ENCODE data around the gene CCDC148.
A peak's percentile ranks its signal among the peaks of the same experiment; 100 is the strongest.
"Not testable (repeated sequence)": the region's sequence is repeated elsewhere in the genome, so short reads cannot be mapped to it uniquely, and the experiment has no call there.

CCDC148 gene

DNA sequence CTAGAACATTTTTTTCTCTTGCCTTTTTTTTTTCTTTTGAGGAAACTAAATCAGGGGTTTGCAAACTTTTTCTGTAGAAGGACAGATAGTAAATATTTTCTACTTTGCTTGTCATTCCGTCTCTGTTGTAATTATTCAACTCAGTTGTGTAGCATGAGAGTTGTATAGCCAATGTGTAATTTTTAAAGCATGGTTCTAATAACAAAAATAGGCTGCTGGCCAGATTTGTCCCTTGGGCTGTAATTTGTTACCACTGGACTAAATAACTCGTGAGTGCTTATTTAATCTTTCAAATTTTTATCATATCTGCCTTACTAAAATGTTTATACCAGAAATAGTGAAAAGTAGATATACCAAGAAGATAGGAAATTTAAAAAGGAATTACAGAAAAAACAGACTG, 43.0 kb downstream of the CCDC148 start:
- DNase-seq: no peak

DNA sequence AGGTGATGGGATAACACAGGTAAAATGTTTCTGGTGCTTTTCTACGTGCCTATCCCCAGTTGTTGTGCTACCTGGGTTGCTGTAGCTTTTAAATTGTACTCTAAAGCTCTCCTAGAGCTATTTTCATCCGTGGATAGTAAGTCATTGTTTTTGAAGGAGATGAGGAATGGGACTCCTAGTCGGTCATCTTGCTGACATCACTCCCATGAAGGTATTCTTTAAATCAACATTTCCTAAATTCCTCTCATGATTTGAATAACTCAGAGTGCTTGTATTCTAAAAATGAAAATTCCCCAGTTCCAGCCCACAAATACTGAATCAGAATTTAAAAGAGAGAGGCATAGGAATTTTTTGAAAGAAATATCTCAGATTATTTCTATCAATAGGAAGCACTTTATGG, 44.3 kb downstream of the CCDC148 start:
- no peak for DNase-seq

DNA sequence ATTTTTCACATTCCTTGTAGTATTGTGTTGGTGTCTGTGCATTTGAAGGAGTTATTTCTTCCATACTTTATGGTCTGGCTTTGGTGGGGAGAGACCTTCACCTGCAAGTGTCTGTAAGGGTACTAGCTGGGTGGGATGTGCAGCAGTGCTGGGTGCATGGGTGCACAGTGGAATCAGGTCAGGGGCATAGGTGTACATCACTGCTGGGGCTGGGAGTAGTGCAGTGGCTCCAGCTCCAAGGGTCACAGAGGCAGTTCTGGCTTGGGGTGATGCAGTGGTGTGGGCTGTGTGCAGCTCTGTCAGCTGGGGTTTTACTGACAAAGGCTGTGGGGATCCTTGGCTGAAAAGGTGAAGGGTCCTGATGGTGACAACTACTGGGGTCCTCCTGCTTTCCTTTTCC, 44.8 kb downstream of the CCDC148 start:
- no peak for DNase-seq

DNA sequence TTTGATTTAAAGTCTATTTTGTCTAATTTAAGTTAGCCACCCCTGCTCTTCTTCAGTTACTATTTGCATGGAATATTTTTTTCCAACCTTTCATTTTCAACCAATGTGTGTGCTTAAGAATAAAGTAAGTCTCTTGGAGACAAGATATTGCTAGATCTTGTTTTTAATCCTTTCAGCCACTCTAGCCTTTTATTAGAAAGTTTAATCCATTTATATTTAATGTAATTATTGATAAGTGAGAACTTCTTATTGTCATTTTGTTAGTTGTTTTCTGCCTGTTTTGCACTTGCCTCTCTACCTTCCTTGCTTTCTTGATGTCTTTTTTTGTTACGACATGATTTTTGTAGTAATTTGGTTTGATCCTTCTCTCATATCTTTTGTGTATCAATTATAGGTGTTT, 46.4 kb downstream of the CCDC148 start:
- no peak for DNase-seq

DNA sequence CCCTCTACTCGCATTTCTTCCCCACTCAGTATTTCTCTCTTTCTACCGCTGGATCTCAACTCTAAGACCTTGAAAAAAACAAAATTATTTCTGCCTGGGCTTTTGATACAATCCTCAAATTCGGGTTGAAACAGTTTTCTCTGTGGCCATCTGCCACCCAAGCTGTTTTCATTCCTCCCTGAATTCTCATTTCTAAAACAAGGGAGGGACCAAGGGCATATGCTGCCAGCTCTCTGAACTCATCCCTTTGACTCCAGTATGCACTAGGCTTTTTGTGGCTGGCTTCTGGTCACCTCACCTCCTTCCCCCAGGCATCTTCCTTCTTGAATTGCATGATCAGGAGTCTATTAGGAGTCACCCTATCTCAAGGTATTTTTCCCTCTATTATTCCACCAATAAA, 49.5 kb downstream of the CCDC148 start:
- no peak for DNase-seq

DNA sequence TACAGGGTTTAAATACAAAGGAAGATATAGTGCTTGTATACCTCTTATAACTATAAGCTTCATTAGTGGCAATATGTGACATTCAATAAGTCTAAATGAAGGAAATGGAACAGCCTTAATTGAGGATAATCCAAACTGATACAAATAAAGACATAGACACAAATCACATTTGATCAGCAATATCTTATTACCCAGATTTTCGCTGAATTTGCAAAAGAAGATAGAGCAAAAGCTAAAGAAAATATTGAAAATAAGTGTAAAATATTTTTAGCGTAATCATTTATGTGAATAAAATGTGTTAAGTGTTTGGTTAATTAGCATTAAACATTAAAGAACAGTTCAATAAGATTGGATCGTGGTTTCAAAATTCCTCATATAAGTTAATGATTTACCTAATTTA, 51.2 kb downstream of the CCDC148 start:
- no peak for DNase-seq

DNA sequence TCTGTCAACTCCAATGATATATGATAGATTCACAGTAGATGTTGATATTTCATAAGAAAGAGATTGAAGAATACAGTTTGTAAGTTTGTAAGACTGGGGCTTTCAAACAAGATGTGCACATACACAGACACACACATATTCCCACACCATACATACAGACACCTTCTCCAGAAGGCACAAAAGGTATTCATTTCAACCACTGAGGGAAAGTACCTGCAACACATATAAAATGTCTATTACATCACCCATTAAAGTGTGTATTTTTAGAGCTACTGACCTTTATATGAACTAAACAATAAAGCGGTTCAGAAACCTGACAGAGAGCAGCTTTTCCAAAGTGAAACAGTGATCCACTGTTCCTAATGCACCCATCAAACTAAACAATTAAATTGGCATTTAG, 53.3 kb downstream of the CCDC148 start:
- no peak for DNase-seq

DNA sequence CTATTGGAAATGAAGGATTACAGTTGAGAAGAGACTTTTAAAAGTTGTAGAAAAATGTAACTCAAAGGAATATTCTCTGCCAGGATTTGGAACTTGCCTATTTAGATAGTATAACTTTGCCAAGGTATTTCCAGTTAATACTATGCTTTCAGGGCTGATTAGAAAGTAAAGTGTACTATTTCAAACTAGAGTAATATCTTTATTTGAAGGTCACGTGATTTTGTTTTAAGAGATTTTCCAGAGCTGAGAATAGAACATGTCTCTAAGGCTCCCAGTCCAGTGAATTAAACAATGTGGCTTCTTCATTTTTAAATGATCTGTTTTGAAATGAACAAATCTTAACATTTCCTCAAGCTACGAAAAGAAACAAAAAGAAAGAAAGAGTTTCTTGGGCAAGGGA, 53.9 kb downstream of the CCDC148 start:
- DNase-seq: no peak

DNA sequence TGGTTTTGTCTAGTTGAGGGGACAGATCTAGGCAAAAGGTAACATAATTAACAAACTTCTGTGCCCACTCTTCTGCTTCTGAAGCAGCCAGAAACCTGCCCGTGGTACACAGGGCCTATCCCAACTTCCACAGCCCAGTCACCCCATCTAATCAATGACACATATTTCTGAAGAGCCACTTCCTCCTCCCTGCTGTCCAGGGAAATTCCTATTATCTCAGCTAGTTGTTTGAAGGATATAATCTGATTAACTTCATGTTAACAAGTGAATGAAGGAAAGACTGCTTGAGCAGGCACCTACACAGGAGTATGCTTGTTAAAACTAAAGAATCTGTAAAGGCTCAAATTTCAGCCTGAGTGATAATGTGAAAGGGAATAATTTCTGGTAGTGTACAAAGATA, 61.4 kb downstream of the CCDC148 start:
- no peak for DNase-seq

DNA sequence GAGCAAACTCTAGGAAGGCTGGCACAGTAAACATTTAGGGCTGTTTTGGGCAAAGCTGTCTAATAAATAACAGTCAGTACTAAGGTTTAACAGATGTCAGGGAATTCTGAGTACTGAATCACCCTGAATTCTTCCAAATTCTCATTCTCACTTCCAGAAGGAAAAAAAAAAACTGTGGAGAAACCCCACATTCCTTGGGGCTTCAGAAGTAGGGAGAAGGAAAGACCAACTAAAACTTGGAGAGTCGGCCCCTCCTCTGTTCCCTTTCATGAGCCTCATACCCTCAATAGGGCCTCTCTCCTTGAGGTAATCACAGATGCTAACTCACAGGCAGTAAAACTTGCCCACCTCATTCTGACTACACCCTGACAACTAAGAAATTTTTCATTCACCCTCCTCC, 62.1 kb downstream of the CCDC148 start:
- no peak for DNase-seq

DNA sequence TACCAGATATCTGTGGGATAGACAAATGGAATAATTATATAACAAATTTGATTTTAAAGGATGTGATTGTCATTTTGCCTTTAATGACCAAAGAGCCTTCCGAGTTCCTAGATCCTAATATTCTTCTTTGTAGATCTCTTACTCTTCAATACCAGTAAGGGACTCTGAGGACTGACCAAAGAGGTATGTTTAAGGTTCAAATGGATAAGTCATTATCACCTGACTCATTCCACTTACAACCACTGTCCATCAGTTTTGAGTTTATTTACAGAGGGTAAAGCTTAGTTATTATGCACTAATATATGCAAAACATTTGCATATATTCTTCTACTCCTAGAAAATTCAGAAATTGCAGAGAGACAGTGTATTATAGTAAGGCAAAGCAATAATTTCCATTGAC, 62.7 kb downstream of the CCDC148 start:
- DNase-seq: no peak

DNA sequence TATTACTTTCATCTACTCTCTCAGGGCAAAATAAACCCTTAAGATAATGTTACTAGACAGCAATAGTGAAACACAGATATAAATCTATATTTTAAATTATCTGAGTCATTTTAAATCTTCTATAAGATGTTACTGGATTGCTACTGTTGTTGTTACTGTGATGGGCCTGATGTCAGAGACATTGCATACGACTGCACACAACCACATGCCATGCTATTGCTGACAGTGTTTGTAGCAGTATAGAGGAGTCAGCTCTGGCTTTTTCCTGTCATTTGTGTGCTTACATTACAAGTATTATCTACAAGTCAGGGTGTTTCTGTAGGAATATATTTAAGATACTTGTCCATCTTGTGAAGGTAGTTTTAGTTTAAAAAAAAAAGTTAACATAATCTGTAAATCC, 63.9 kb downstream of the CCDC148 start:
- no peak for DNase-seq

DNA sequence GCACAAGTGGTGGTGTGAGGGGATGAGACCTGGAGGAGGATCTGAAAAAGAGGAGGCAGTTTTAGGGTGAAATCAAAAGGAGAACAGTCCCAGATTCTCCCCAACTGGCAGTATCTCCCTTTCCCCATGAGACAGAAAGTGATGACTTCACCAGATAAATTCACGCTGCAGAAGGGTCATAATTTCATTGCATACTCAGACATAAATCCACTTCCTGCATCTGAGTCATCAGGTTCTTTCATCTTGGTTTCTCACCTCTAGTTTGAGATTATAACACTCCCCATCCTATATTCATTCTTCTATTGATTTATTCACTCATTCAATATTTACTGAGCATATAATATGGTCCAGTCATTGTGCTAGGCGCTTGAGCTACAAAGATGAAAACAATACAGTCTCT, 64.7 kb downstream of the CCDC148 start:
- peak; percentile 18 for DNase-seq

DNA sequence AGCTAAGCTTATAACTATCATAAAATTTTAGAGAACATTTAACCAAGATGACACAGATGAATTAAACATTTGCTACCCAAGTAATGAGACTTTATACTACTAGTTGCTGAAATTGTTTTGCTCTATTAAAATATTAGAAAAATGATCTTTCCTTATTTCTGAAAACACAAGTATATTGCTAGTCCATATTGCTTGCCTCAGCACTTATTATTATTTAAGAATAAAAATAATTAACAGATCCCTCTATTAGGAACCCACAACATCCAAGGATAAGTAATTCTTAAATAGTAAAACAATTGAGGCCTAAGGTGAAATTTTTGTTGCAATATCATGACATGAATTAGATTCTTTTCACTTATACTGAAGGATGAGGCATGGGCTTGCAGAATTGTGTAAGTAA, 65.2 kb downstream of the CCDC148 start:
- no peak for DNase-seq

DNA sequence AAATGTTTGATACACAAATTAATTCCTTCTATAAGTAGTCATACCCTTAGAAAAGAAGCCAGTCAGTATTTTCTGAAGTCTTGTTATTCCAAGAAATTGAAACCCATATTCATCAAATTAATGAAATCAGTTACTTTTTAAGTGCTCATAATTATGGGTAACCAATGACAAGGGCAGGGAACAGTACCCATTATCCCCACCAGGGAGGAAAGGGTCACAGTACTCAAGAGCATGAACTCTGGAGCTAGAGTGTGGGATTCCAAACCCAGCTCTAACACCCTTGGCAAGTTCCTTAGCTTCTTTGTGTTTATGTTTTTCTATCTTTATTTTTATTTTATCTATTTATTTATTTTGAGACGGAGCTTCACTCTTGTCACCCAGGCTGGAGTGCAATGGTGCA, 68.4 kb downstream of the CCDC148 start:
- DNase-seq: no peak

DNA sequence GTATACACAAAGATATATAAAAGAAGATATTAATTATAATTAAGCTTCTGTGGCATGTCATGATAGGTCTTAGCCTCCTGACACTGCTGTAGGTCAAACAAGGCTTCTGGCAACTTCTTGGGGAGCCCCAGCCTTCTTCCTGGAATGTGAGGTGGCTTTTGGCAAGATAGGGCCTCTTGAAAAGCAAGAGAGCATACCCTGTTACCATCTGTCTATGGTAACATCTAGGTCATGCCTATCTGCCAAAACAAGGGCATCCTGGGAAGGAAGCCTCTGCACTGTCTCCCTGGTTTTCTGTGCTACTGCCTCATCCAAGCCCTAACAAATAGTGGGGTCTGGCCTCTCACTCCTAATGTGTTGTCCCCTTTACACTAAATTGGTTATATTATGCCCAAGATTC, 70.9 kb downstream of the CCDC148 start:
- DNase-seq: no peak

DNA sequence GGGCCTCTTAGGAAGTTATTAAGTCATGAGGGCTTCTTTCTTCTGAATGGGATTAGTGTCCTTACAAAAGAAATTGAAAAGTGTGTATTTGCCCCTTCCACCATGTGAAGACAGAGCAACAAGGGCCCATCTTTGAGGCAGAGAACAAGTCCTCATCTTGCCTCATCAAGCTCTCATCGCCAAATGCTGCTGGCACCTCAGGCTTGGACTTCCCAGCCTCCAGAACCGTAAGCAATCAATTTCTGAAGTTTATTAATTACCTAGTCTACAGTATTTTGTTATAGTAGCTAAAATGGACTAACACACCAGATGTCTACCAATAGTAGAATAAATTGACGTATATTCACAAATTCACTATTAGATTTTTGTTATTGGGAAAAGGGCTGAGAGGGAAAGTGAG, 74.6 kb downstream of the CCDC148 start:
- no peak for DNase-seq

DNA sequence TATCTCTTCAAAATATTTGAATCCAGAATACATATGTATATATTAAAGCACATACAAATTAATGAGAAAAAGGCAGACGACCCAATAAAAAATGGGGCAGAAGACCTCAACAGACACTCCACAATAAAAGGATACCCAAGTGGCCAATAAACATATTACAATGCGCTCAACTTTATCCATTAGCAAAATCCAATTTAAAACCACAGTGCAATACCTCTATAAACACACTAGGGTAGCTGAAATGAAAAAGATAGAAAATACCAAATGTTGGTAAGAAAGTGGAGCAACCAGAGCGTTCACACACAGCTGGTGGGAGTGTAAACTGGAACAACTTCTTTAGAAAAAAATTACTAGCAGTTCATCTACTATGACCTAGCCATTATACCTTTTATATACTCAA, 75.3 kb downstream of the CCDC148 start:
- no peak for DNase-seq

DNA sequence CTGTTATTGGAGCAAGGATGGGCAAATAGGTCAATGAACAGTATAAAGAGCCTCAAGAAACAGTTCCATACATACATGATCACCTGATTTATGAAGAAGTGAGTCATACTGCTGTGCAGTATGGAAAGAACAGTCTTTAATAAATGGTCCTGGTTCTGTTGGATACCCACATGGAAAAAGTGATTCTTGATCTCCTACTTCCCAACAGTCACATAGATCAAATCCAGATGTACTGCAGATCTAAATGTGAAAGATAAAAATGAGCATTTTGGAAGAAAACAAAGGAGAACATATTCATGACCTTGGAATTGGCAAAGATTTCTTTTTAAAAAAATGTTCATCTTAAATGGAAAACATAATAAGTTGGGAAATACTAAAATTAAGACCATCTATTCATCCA, 75.8 kb downstream of the CCDC148 start:
- no peak for DNase-seq

DNA sequence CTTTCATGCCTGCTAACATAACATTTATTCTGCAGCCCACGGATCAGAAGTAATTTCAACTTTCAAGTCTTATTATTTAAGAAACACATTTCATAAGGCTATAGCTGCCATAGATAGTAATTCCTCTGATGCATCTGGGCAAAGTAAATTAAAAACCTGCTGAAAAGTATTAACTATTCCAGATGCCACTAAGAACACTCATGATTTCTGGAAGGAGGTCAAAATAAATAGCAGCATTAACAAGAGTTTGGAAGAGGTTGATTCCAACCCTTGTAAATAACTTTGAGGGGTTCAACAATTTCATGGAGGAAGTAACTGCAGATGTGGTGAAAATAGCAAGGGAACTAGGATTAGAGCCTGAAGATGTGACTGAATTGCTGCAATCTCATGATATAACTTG, 77.6 kb downstream of the CCDC148 start:
- DNase-seq: no peak

DNA sequence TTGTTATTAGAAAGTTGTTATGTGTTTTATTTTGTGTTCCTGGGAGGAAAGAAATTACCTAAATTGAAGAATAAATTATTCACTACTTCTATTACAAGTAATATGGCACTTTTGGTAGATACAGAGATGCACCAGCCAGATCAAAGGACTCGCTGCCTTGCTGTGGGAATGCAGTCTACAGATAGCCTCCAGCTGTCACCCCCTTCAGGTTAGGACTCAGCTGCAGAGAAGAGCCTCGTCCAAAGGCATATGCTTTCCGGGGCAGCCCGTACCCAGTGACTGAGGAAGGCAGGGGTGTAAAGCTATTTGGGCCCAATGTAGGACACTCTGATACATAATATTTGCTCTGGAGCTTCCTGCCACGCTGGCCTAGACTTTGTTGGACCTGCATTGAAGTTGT, 90.2 kb downstream of the CCDC148 start:
- DNase-seq: no peak

DNA sequence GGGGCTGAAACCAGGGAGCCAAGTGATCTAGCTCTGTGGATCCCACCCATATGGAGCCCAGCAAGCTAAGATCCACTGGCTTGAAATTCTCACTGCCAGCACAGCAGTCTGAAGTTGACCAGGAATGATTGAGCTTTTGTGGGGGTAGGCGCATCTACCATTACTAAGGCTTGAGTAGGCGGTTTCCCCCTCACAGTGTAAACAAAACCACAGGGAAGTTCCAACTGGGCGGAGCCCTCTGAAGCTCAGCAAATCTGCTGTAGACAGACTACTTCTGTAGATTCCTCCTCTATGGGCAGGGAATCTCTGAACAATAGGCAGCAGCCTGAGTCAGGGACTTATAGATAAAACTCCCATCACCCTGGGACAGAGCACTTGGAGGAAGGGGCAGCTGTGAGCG, 96.7 kb downstream of the CCDC148 start:
- DNase-seq: peak; percentile 80

DNA sequence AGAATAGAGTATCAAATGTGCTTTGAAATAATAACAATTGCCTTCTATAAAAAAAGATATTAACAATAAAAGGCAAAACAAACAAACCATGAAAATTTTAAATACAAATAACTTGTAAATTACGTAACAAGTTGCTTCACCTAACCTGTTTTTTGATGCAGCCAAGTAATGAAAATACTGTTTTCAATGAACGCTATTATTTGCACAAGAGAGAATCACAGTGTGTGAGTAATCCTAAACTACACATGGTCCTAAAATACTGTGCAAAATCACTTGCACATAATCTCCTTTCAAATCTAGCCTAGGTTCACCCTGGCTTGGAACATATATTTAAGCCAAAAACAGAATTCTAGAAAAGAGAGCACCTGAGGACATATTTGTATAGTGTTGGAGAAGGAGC, 98.9 kb downstream of the CCDC148 start:
- DNase-seq: no peak

DNA sequence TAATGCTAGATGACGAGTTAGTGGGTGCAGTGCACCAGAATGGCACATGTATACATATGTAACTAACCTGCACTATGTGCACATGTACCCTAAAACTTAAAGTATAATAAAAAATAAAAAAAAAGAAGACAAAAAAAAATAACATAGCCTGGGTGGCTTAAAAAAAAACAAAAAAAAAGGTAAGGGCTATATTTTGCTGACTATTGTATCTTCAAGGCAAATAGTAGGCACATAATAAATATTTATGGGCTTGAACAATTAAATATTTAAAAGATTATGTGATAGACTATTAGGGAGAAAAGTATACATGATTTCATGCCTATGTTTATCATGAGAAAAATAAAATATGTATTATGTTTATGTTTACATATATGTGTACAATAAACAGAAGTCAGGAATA, 99.4 kb downstream of the CCDC148 start:
- no peak for DNase-seq

DNA sequence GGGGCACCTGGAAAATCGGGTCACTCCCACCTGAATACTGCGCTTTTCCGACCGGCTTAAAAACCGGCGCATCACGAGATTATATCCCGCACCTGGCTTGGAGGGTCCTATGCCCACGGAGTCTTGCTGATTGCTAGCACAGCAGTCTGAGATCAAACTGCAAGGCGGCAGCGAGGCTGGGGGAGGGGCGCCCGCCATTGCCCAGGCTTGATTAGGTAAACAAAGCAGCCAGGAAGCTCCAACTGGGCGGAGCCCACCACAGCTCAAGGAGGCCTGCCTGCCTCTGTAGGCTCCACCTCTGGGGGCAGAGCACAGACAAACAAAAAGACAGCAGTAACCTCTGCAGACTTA, 105.1 kb downstream of the CCDC148 start:
- not testable (repeated sequence) for DNase-seq

DNA sequence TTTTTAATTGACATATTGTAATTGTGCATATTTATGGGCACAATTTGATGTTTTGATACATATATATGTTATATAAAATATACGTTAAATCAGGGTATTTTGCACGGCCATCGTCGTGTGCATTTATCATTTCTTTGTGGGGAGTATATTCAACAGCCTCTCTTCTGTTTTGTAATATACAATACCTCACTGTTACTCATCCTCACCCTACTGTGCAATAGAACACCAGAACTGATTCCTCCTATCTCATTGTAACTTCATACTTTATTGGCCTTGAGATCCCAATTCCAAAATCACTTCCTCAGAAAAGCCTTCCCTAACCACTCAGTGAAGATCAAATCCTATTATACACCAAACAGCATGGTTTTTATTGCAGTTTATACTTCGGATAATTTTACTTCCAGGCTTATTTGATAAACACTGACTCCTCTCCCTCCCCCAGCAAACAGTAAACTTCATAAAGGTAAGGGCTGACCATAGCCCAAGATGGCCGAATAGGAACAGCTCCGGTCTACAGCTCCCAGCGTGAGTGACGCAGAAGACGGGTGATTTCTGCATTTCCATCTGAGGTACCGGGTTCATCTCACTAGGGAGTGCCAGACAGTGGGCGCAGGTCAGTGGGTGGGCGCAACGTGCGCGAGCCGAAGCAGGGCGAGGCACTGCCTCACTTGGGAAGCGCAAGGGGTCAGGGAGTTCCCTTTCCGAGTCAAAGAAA, 105.6 kb downstream of the CCDC148 start:
- not testable (repeated sequence) for DNase-seq
